ENCODE data around the gene ZNF277. TPM values are rescaled to one million over a fixed set of nuclear protein-coding genes. Genes with fewer than 3 reads are reported as not detected.
"Not testable (repeated sequence)": the region's sequence is repeated elsewhere in the genome, so short reads cannot be mapped to it uniquely, and the experiment has no call there.

Gene ZNF277
- total RNA-seq, 4 donors from 2014 or later: 14.4 to 44.9 (median 21.4) TPM

- TF ChIP-seq CTCF (IDR thresholded peaks at IDR 0.05): no peak
- no peak for TF ChIP-seq POLR2A (IDR thresholded peaks at IDR 0.05)
- intact Hi-C loops (cut with DNase I; ENCODE audit: low total_unique reads): no loop called here
- H3K9me3 ChIP-seq: no peaks in the 10 kb centered on the region
- no peak overlapping the region for H3K27ac ChIP-seq
- H3K36me3 ChIP-seq: no peaks in the 10 kb centered on the region
- H3K4me3 ChIP-seq: no peak overlapping the region
- DNase-seq: no peak
- H3K27me3 ChIP-seq: no peaks in the 10 kb centered on the region
- no peaks in the 10 kb centered on the region for H3K4me1 ChIP-seq
These were observed 96.1 kb downstream of the ZNF277 start for GRCh38 chr7:112302566-112302965.

- Histone ChIP-seq H3K4me3 (no peak overlapping the region), H3K27me3 (no peaks in the 10 kb centered on the region), H3K9me3 (no peaks in the 10 kb centered on the region), H3K27ac (no peak overlapping the region), H3K4me1 (no peaks in the 10 kb centered on the region), H3K36me3 (no peaks in the 10 kb centered on the region)
- TF ChIP-seq CTCF (IDR thresholded peaks at IDR 0.05): no peak
- no peak for TF ChIP-seq POLR2A (IDR thresholded peaks at IDR 0.05)
- DNase-seq: no peak
- intact Hi-C loops (cut with DNase I; ENCODE audit: low total_unique reads): no loop called here
These were observed 100.4 kb downstream of the ZNF277 start for GRCh38 chr7:112306903-112307302.

- H3K27ac ChIP-seq: no peak overlapping the region
- H3K4me3 ChIP-seq: no peak overlapping the region
- TF ChIP-seq POLR2A (IDR thresholded peaks at IDR 0.05) (no peak), CTCF (IDR thresholded peaks at IDR 0.05) (no peak)
- H3K27me3 ChIP-seq: no peaks in the 10 kb centered on the region
- DNase-seq: no peak
- no peaks in the 10 kb centered on the region for H3K36me3 ChIP-seq
- no peaks in the 10 kb centered on the region for H3K4me1 ChIP-seq
- intact Hi-C loops (cut with DNase I; ENCODE audit: low total_unique reads): no loop called here
- no peaks in the 10 kb centered on the region for H3K9me3 ChIP-seq
These were observed 101.0 kb downstream of the ZNF277 start for GRCh38 chr7:112307506-112307905.

GRCh38 chr7:112308974-112309373 lies 102.5 kb downstream of the ZNF277 start:
- Histone ChIP-seq H3K27me3 (no peaks in the 10 kb centered on the region), H3K4me1 (no peaks in the 10 kb centered on the region), H3K9me3 (no peaks in the 10 kb centered on the region), H3K27ac (no peak overlapping the region), H3K4me3 (no peak overlapping the region), H3K36me3 (no peaks in the 10 kb centered on the region)
- DNase-seq: no peak
- intact Hi-C loops (cut with DNase I; ENCODE audit: low total_unique reads): no loop called here
- TF ChIP-seq CTCF (IDR thresholded peaks at IDR 0.05): no peak
- TF ChIP-seq POLR2A (IDR thresholded peaks at IDR 0.05): no peak

- H3K27me3 ChIP-seq; DNase-seq; H3K4me3 ChIP-seq; H3K27ac ChIP-seq; H3K9me3 ChIP-seq; H3K36me3 ChIP-seq; H3K4me1 ChIP-seq; intact Hi-C loops (cut with DNase I; ENCODE audit: low total_unique reads): not testable (repeated sequence)
These were observed 110.3 kb downstream of the ZNF277 start for GRCh38 chr7:112316803-112317202.

GRCh38 chr7:112322070-112322469 lies 115.6 kb downstream of the ZNF277 start:
- TF ChIP-seq CTCF (IDR thresholded peaks at IDR 0.05): no peak
- TF ChIP-seq POLR2A (IDR thresholded peaks at IDR 0.05): no peak
- no peak overlapping the region for H3K4me3 ChIP-seq
- H3K27me3 ChIP-seq: no peaks in the 10 kb centered on the region
- DNase-seq: no peak
- H3K9me3 ChIP-seq: no peaks in the 10 kb centered on the region
- intact Hi-C loops (cut with DNase I; ENCODE audit: low total_unique reads): no loop called here
- no peaks in the 10 kb centered on the region for H3K4me1 ChIP-seq
- no peaks in the 10 kb centered on the region for H3K36me3 ChIP-seq
- H3K27ac ChIP-seq: no peak overlapping the region
